HG03575 (cell line): ENCODE results near the gene ZNF850.
"Not testable (repeated sequence)": the region's sequence is repeated elsewhere in the genome, so short reads cannot be mapped to it uniquely, and the experiment has no call there.

ENCODE experiments used
- ATAC-seq: cut with Tn5 transposase; IDR thresholded peaks from one replicate; pipeline ENCODE4 v1.9.1; 2021; ENCODE audit not compliant: unreplicated experiment, insufficient number of reproducible peaks, low FRiP score; ENCODE audit errors: extremely low read depth

Gene ZNF850

GRCh38 chr19:36772311-36773222 is at the start of gene ZNF850:
Gene ZNF850 (minus strand): TSS chr19:36772807. CDS start chr19:36762606, 10,201 bp downstream.
- peak; percentile 65 for ATAC-seq

- ATAC-seq = no peak
These were observed 49.2 kb upstream of the ZNF850 start for GRCh38 chr19:36821758-36822157.

GRCh38 chr19:36819130-36819630 is 46.6 kb upstream of the ZNF850 start:
- ATAC-seq = no peak

- ATAC-seq = no peak
These were observed 34.4 kb upstream of the ZNF850 start for GRCh38 chr19:36807029-36807428.

GRCh38 chr19:36805364-36805763 is 32.8 kb upstream of the ZNF850 start:
- ATAC-seq = no peak

- ATAC-seq = no peak
These were observed 25.1 kb upstream of the ZNF850 start for GRCh38 chr19:36797786-36798108.

GRCh38 chr19:36796714-36796992 is 24.0 kb upstream of the ZNF850 start:
- no peak for ATAC-seq

GRCh38 chr19:36791420-36792141 is 19.0 kb upstream of the ZNF850 start:
- ATAC-seq = not testable (repeated sequence)

- ATAC-seq = no peak
These were observed 3.2 kb upstream of the ZNF850 start for GRCh38 chr19:36775768-36776167.

- no peak for ATAC-seq
These were observed 594 bp upstream of the ZNF850 start for GRCh38 chr19:36773223-36773579.

- ATAC-seq = no peak
These were observed 1.1 kb downstream of the ZNF850 start for GRCh38 chr19:36771261-36772231.

- ATAC-seq = no peak
These were observed 22.4 kb downstream of the ZNF850 start for GRCh38 chr19:36750066-36750691.

GRCh38 chr19:36749613-36750012 is 23.0 kb downstream of the ZNF850 start:
- not testable (repeated sequence) for ATAC-seq

- no peak for ATAC-seq
These were observed 24.0 kb downstream of the ZNF850 start for GRCh38 chr19:36748431-36749275.

GRCh38 chr19:36747750-36748149 is 24.9 kb downstream of the ZNF850 start:
- ATAC-seq = no peak

GRCh38 chr19:36745870-36746269 is 26.7 kb downstream of the ZNF850 start:
- ATAC-seq = no peak

- ATAC-seq = not testable (repeated sequence)
These were observed 36.4 kb downstream of the ZNF850 start for GRCh38 chr19:36736166-36736565.
